ENCODE data around the gene YWHAQ. TPM values are rescaled to one million over a fixed set of nuclear protein-coding genes. Genes with fewer than 3 reads are reported as not detected.

Gene YWHAQ
- total RNA-seq, 3 donors from 2014 or later: 176 to 226 (median 186) TPM

GRCh38 chr2:9558948-9559381, 71.8 kb downstream of the YWHAQ start:
- H3K36me3 ChIP-seq: no peaks in the 10 kb centered on the region
- peak in 2 of 3 donors; percentile 32 to 54 for TF ChIP-seq POLR2AphosphoS5 (IDR thresholded peaks at IDR 0.05)
- TF ChIP-seq POLR2A (IDR thresholded peaks at IDR 0.05): no peak
- no peaks in the 10 kb centered on the region for H3K27me3 ChIP-seq
- no peak overlapping the region for H3K4me3 ChIP-seq
- intact Hi-C loops (cut with DNase I; ENCODE audit: low total_unique reads): loop anchor here (10.0 kb wide), 2 partner anchors 76 to 486 kb away; partner anchors contain the start of genes KLF11 and YWHAQ
- no peaks in the 10 kb centered on the region for H3K9me3 ChIP-seq
- peak in 1 of 2 donors; percentile 84 for DNase-seq (ENCODE audit: low spot score in 2 of 2)
- H3K27ac ChIP-seq: peak overlapping the region; percentile 72 to 100
- peaks cover 0 to 2% of the 10 kb centered on the region in 2 donors for H3K4me1 ChIP-seq

DNA sequence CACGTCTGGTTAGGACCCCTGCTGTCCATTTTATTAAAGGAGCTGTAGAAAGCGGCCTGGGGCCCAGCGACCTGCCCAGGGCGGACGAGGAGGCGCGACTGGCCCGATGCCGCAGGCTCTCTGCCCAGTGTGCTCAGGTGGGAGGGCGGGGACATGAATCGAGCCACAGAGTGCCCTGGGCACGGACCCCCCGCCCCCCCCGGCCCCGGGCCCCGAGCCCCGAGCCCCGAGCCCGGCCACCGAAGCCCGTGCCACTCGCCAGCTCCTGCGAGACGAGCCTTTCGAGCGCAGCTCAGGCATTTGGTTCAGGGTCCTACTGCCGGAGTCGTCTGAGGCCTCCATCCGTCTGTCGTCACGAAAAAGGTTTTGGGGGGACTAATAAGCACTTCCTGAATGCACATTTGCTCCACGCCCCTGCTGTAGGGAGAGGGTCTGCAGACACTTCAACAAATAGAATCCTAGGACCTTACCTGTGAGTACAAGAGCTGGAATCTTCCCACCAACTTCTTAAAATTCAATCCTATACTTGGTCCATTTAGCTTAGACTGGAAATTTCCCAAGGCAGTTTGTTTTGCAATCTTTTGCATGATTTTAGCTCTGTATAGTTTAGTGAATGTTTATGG, 74.6 kb downstream of the YWHAQ start:
- Histone ChIP-seq H3K4me3 (peak overlapping the region; percentile 74 to 98 (median 88)), H3K9me3 (no peaks in the 10 kb centered on the region), H3K36me3 (no peaks in the 10 kb centered on the region), H3K27me3 (no peaks in the 10 kb centered on the region), H3K27ac (peak overlapping the region; percentile 99 to 100), H3K4me1 (peaks cover 3 to 7% of the 10 kb centered on the region in 2 donors)
- intact Hi-C loops (cut with DNase I; ENCODE audit: low total_unique reads): loop anchor here (10.0 kb wide), 2 partner anchors 79 to 489 kb away; partner anchors contain the start of genes KLF11 and YWHAQ
- no peak for TF ChIP-seq POLR2AphosphoS5 (IDR thresholded peaks at IDR 0.05)
- TF ChIP-seq POLR2A (IDR thresholded peaks at IDR 0.05): no peak
- TF ChIP-seq, protein P1, sequence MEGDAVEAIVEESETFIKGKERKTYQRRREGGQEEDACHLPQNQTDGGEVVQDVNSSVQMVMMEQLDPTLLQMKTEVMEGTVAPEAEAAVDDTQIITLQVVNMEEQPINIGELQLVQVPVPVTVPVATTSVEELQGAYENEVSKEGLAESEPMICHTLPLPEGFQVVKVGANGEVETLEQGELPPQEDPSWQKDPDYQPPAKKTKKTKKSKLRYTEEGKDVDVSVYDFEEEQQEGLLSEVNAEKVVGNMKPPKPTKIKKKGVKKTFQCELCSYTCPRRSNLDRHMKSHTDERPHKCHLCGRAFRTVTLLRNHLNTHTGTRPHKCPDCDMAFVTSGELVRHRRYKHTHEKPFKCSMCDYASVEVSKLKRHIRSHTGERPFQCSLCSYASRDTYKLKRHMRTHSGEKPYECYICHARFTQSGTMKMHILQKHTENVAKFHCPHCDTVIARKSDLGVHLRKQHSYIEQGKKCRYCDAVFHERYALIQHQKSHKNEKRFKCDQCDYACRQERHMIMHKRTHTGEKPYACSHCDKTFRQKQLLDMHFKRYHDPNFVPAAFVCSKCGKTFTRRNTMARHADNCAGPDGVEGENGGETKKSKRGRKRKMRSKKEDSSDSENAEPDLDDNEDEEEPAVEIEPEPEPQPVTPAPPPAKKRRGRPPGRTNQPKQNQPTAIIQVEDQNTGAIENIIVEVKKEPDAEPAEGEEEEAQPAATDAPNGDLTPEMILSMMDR (IDR thresholded peaks at IDR 0.05): no peak
- DNase-seq (ENCODE audit: low spot score in 2 of 2): no peak

- peaks cover 3 to 7% of the 10 kb centered on the region in 2 donors for H3K4me1 ChIP-seq
- peak within 1 kb of the TSS; percentile 99 to 100 for H3K27ac ChIP-seq
- peak; percentile 95 to 96 for DNase-seq (ENCODE audit: low spot score in 2 of 2)
- H3K27me3 ChIP-seq: no peaks in the 10 kb centered on the region
- H3K36me3 ChIP-seq: no peaks in the 10 kb centered on the region
- peak; percentile 79 for TF ChIP-seq POLR2A (IDR thresholded peaks at IDR 0.05)
- peak; percentile 92 to 97 (median 96) for TF ChIP-seq POLR2AphosphoS5 (IDR thresholded peaks at IDR 0.05)
- TF ChIP-seq, protein P1 (IDR thresholded peaks at IDR 0.05): peak in 2 of 3 donors; percentile 41 to 70
- no peaks in the 10 kb centered on the region for H3K9me3 ChIP-seq
- peak within 1 kb of the TSS; percentile 74 to 98 (median 88) for H3K4me3 ChIP-seq
- intact Hi-C loops (cut with DNase I; ENCODE audit: low total_unique reads): loop anchor here (10.0 kb wide), 2 partner anchors 79 to 489 kb away; partner anchors contain the start of genes KLF11 and YWHAQ
These were observed 75.3 kb downstream of the YWHAQ start, which contains the start of gene ADAM17 for GRCh38 chr2:9555297-9556120. Gene ADAM17 (minus strand): TSS chr2:9555830. CDS start chr2:9555605, 225 bp downstream.

- Histone ChIP-seq H3K9me3 (no peaks in the 10 kb centered on the region), H3K4me3 (peak overlapping the region; percentile 74 to 98 (median 88)), H3K36me3 (no peaks in the 10 kb centered on the region), H3K27ac (peak overlapping the region; percentile 99 to 100), H3K27me3 (no peaks in the 10 kb centered on the region), H3K4me1 (peaks cover 3 to 7% of the 10 kb centered on the region in 2 donors)
- TF ChIP-seq POLR2AphosphoS5 (IDR thresholded peaks at IDR 0.05): peak in 1 of 3 donors; percentile 69
- TF ChIP-seq, protein P1 (IDR thresholded peaks at IDR 0.05): no peak
- intact Hi-C loops (cut with DNase I; ENCODE audit: low total_unique reads): loop anchor here (10.0 kb wide), 2 partner anchors 80 to 490 kb away; partner anchors contain the start of genes KLF11 and YWHAQ
- peak in 1 of 2 donors; percentile 74 for DNase-seq (ENCODE audit: low spot score in 2 of 2)
These were observed 75.9 kb downstream of the YWHAQ start for GRCh38 chr2:9554921-9555296.

Data from breast epithelium (tissue), 4 donors.